HEK293 (cell line): ENCODE results near the gene ZBTB20.

ENCODE experiments used
- CTCF ChIP-seq: fragments of 450-650 bp; formaldehyde crosslinking; IDR thresholded peaks from 2 replicates; pipeline ENCODE4 v1.5.1; 2016; ENCODE audit warnings: missing biosample characterization, missing genetic modification characterization
- TSHZ1 ChIP-seq: fragments of 450-650 bp; formaldehyde crosslinking; IDR thresholded peaks from 2 replicates; pipeline ENCODE4 v1.5.1; 2016; ENCODE audit warnings: missing biosample characterization, missing genetic modification characterization, borderline replicate concordance
- YY1 ChIP-seq: fragments of 450-650 bp; formaldehyde crosslinking; IDR thresholded peaks from 2 replicates; pipeline ENCODE4 v1.5.1; 2018; ENCODE audit warnings: missing biosample characterization, missing genetic modification characterization
- ZNF362 ChIP-seq: fragments of 450-650 bp; formaldehyde crosslinking; IDR thresholded peaks from 2 replicates; pipeline ENCODE4 v1.5.1; 2016; ENCODE audit warnings: missing biosample characterization, missing genetic modification characterization
- ZNF626 ChIP-seq: fragments of 450-650 bp; sonication (Bioruptor Pico); formaldehyde crosslinking; IDR thresholded peaks from 2 replicates; pipeline ENCODE4 v1.5.1; 2018; ENCODE audit warnings: missing biosample characterization, missing genetic modification characterization, inconsistent platforms
- ZNF629 ChIP-seq: fragments of 450-650 bp; formaldehyde crosslinking; IDR thresholded peaks from 2 replicates; pipeline ENCODE4 v1.5.1; 2017; ENCODE audit warnings: missing biosample characterization, missing genetic modification characterization
- ZNF639 ChIP-seq: fragments of 450-650 bp; formaldehyde crosslinking; IDR thresholded peaks from 2 replicates; pipeline ENCODE4 v1.5.1; 2016; ENCODE audit warnings: missing biosample characterization, missing genetic modification characterization
- ZNF747 ChIP-seq: fragments of 450-650 bp; formaldehyde crosslinking; IDR thresholded peaks from 2 replicates; pipeline ENCODE4 v1.5.1; 2016; ENCODE audit warnings: missing biosample characterization, missing genetic modification characterization
- TF ChIP-seq, protein P1 (sequence below): IDR thresholded peaks from 2 replicates; pipeline ENCODE4 v1.6.1; 2011; ENCODE audit warnings: mild to moderate bottlenecking, low read depth, low read length, borderline replicate concordance
- TF ChIP-seq, protein P2 (sequence below): fragments of 450-650 bp; formaldehyde crosslinking; IDR thresholded peaks from 2 replicates; pipeline ENCODE4 v1.5.1; 2016; ENCODE audit warnings: missing biosample characterization, missing genetic modification characterization
- TF ChIP-seq, protein P3 (sequence below): fragments of 450-650 bp; formaldehyde crosslinking; IDR thresholded peaks from 2 replicates; pipeline ENCODE4 v1.5.1; 2016; ENCODE audit warnings: missing biosample characterization, missing genetic modification characterization
- TF ChIP-seq, protein P4 (sequence below): fragments of 450-650 bp; formaldehyde crosslinking; IDR thresholded peaks from 2 replicates; pipeline ENCODE4 v1.5.1; 2016; ENCODE audit warnings: missing biosample characterization, missing genetic modification characterization

DNA sequence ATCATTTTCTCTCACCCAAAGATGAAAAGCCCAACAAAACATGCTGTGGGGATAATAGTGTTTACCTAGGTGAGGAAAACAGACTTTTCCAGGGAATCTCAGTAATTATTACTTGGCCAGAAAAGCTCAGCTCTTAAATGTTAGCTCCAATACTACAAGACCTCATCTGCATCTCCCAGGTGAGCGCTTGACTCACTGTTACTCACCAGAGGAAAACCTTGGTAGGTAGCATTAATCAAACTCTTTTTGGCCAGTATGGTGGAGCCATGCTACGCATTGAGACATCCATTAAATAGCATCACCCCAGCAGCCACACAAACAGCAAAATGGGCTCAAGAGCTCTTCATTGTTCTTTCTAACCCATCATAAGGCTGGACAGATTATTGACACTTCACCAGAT, 754.3 kb downstream of the ZBTB20 start:
- TF ChIP-seq, protein P1, sequence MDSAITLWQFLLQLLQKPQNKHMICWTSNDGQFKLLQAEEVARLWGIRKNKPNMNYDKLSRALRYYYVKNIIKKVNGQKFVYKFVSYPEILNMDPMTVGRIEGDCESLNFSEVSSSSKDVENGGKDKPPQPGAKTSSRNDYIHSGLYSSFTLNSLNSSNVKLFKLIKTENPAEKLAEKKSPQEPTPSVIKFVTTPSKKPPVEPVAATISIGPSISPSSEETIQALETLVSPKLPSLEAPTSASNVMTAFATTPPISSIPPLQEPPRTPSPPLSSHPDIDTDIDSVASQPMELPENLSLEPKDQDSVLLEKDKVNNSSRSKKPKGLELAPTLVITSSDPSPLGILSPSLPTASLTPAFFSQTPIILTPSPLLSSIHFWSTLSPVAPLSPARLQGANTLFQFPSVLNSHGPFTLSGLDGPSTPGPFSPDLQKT = no peak
- TF ChIP-seq YY1 = no peak
- no peak for TF ChIP-seq TSHZ1
- no peak for TF ChIP-seq ZNF626 (tag by site-specific recombination)
- no peak for TF ChIP-seq CTCF (tag by site-specific recombination)
- TF ChIP-seq ZNF629 (tag by site-specific recombination) = no peak
- no peak for TF ChIP-seq ZNF747 (tag by site-specific recombination)
- TF ChIP-seq, protein P2, sequence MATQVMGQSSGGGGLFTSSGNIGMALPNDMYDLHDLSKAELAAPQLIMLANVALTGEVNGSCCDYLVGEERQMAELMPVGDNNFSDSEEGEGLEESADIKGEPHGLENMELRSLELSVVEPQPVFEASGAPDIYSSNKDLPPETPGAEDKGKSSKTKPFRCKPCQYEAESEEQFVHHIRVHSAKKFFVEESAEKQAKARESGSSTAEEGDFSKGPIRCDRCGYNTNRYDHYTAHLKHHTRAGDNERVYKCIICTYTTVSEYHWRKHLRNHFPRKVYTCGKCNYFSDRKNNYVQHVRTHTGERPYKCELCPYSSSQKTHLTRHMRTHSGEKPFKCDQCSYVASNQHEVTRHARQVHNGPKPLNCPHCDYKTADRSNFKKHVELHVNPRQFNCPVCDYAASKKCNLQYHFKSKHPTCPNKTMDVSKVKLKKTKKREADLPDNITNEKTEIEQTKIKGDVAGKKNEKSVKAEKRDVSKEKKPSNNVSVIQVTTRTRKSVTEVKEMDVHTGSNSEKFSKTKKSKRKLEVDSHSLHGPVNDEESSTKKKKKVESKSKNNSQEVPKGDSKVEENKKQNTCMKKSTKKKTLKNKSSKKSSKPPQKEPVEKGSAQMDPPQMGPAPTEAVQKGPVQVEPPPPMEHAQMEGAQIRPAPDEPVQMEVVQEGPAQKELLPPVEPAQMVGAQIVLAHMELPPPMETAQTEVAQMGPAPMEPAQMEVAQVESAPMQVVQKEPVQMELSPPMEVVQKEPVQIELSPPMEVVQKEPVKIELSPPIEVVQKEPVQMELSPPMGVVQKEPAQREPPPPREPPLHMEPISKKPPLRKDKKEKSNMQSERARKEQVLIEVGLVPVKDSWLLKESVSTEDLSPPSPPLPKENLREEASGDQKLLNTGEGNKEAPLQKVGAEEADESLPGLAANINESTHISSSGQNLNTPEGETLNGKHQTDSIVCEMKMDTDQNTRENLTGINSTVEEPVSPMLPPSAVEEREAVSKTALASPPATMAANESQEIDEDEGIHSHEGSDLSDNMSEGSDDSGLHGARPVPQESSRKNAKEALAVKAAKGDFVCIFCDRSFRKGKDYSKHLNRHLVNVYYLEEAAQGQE (tag by site-specific recombination) = no peak
- TF ChIP-seq, protein P3, sequence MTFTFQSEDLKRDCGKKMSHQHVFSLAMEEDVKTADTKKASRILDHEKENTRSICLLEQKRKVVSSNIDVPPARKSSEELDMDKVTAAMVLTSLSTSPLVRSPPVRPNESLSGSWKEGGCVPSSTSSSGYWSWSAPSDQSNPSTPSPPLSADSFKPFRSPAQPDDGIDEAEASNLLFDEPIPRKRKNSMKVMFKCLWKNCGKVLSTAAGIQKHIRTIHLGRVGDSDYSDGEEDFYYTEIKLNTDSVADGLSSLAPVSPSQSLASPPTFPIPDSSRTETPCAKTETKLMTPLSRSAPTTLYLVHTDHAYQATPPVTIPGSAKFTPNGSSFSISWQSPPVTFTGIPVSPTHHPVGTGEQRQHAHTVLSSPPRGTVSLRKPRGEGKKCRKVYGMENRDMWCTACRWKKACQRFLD (tag by site-specific recombination) = no peak
- TF ChIP-seq ZNF639 (tag by site-specific recombination) = no peak
- TF ChIP-seq ZNF362 (tag by site-specific recombination) = no peak
- TF ChIP-seq, protein P4, sequence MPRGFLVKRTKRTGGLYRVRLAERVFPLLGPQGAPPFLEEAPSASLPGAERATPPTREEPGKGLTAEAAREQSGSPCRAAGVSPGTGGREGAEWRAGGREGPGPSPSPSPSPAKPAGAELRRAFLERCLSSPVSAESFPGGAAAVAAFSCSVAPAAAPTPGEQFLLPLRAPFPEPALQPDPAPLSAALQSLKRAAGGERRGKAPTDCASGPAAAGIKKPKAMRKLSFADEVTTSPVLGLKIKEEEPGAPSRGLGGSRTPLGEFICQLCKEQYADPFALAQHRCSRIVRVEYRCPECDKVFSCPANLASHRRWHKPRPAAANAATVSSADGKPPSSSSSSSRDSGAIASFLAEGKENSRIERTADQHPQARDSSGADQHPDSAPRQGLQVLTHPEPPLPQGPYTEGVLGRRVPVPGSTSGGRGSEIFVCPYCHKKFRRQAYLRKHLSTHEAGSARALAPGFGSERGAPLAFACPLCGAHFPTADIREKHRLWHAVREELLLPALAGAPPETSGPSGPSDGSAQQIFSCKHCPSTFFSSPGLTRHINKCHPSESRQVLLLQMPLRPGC = no peak
